H9 (cell line): ENCODE data around the gene VASH1. TPM values are rescaled to one million over a fixed set of nuclear protein-coding genes. Genes with fewer than 3 reads are reported as not detected.
A peak's percentile ranks its signal among the peaks of the same experiment; 100 is the strongest.

Source experiments
- DNase-seq: peaks from one replicate; pipeline ENCODE4 v3.0.0-alpha.2; 2017
- H2AFZ ChIP-seq: one replicate; pipeline ENCODE4 v1.6.1; 2013; ENCODE audit warnings: mild to moderate bottlenecking, low read length, control low read depth, moderate library complexity
- H2AK5ac ChIP-seq: 2 replicates; pipeline ENCODE4 v1.6.1; 2013; ENCODE audit warnings: low read length, control low read depth, mixed read lengths; ENCODE audit not compliant: insufficient read length
- H2BK120ac ChIP-seq: one replicate; pipeline ENCODE4 v1.6.1; 2013; ENCODE audit warnings: low read depth, mild to moderate bottlenecking, low read length, control low read depth, inconsistent platforms; ENCODE audit not compliant: poor library complexity, severe bottlenecking
- H2BK12ac ChIP-seq: 2 replicates; pipeline ENCODE4 v1.6.1; 2013; ENCODE audit warnings: low read length, control low read depth, mixed read lengths, low read depth; ENCODE audit not compliant: insufficient read length
- H2BK15ac ChIP-seq: 2 replicates; pipeline ENCODE4 v1.6.1; 2013; ENCODE audit warnings: low read depth, low read length, control low read depth
- H2BK20ac ChIP-seq: one replicate; pipeline ENCODE4 v1.6.1; 2013; ENCODE audit warnings: low read depth, mild to moderate bottlenecking, low read length, control low read depth, inconsistent platforms; ENCODE audit not compliant: poor library complexity, severe bottlenecking
- H2BK5ac ChIP-seq: 2 replicates; pipeline ENCODE4 v1.6.1; 2013; ENCODE audit warnings: low read length, control low read depth, mixed read lengths; ENCODE audit not compliant: insufficient read length
- H3K14ac ChIP-seq: 2 replicates; pipeline ENCODE4 v1.6.1; 2013; ENCODE audit warnings: low read length, control low read depth; ENCODE audit not compliant: insufficient read depth
- H3K18ac ChIP-seq: 2 replicates; pipeline ENCODE4 v1.6.1; 2013; ENCODE audit warnings: low read depth, mild to moderate bottlenecking, mixed read lengths, low read length, control low read depth; ENCODE audit not compliant: insufficient read length
- H3K23ac ChIP-seq: 2 replicates; pipeline ENCODE4 v1.6.1; 2013; ENCODE audit warnings: low read length, control low read depth, mixed read lengths, low read depth; ENCODE audit not compliant: insufficient read length
- H3K23me2 ChIP-seq: 2 replicates; pipeline ENCODE4 v1.6.1; 2013; ENCODE audit warnings: low read depth, mild to moderate bottlenecking, mixed read lengths, low read length, control low read depth; ENCODE audit not compliant: insufficient read length, poor library complexity, severe bottlenecking
- H3K27ac ChIP-seq: 2 replicates; pipeline ENCODE4 v1.5.1; 2013; ENCODE audit warnings: low read length, control low read depth, mixed read lengths, low read depth; ENCODE audit not compliant: insufficient read length
- H3K27me3 ChIP-seq: 2 replicates; pipeline ENCODE4 v1.6.1; 2013; ENCODE audit warnings: low read length, control low read depth, inconsistent platforms; ENCODE audit not compliant: insufficient read depth
- H3K4ac ChIP-seq: 2 replicates; pipeline ENCODE4 v1.6.1; 2013; ENCODE audit warnings: low read depth, mild to moderate bottlenecking, control low read depth, inconsistent platforms, low read length, moderate library complexity
- H3K4me1 ChIP-seq: 2 replicates; pipeline ENCODE4 v1.6.1; 2013; ENCODE audit warnings: low read length, control low read depth, inconsistent platforms; ENCODE audit not compliant: insufficient read depth
- H3K4me2 ChIP-seq: 2 replicates; pipeline ENCODE4 v1.6.1; 2013; ENCODE audit warnings: low read length, control low read depth, mixed read lengths; ENCODE audit not compliant: insufficient read length, insufficient read depth
- H3K56ac ChIP-seq: 2 replicates; pipeline ENCODE4 v1.6.1; 2013; ENCODE audit warnings: low read depth, mild to moderate bottlenecking, mixed read lengths, low read length, control low read depth; ENCODE audit not compliant: insufficient read length
- H3K79me1 ChIP-seq: 2 replicates; pipeline ENCODE4 v1.6.1; 2013; ENCODE audit warnings: low read depth, mild to moderate bottlenecking, moderate library complexity, low read length, control low read depth, inconsistent platforms; ENCODE audit not compliant: insufficient read depth, poor library complexity, severe bottlenecking
- H3K79me2 ChIP-seq: 2 replicates; pipeline ENCODE4 v1.6.1; 2013; ENCODE audit warnings: low read length, control low read depth, inconsistent platforms; ENCODE audit not compliant: insufficient read depth
- H3K9ac ChIP-seq: 2 replicates; pipeline ENCODE4 v1.6.1; 2013; ENCODE audit warnings: low read length, control low read depth, mixed read lengths; ENCODE audit not compliant: insufficient read length; ENCODE audit errors: extremely low read depth
- H3K9me3 ChIP-seq: one replicate; pipeline ENCODE4 v1.6.1; 2013; ENCODE audit warnings: low read depth, low read length, inconsistent platforms; ENCODE audit not compliant: control insufficient read depth
- H3T11ph ChIP-seq: one replicate; pipeline ENCODE4 v1.6.1; 2013; ENCODE audit warnings: mild to moderate bottlenecking, low read length, control low read depth, inconsistent platforms
- H4K20me1 ChIP-seq: one replicate; pipeline ENCODE4 v1.6.1; 2013; ENCODE audit not compliant: control insufficient read depth, insufficient read length, insufficient read depth
- H4K5ac ChIP-seq: 2 replicates; pipeline ENCODE4 v1.6.1; 2013; ENCODE audit warnings: low read depth, mild to moderate bottlenecking, mixed read lengths, low read length, control low read depth; ENCODE audit not compliant: insufficient read length
- H4K8ac ChIP-seq: replicated peaks from 2 replicates; pipeline ENCODE4 v1.6.1; 2013; ENCODE audit warnings: low read length, control low read depth, mixed read lengths, low read depth; ENCODE audit not compliant: insufficient read length
- H4K91ac ChIP-seq: 2 replicates; pipeline ENCODE4 v1.6.1; 2013; ENCODE audit warnings: low read depth, mild to moderate bottlenecking, moderate library complexity, mixed read lengths, low read length, control low read depth; ENCODE audit not compliant: insufficient read length
- H3K27ac Mint-ChIP-seq, 3 experiments: 2 replicates in 2 of 3; 3 replicates in 1 of 3; pipeline ENCODE4 v1.8.0; 2020 to 2021; ENCODE audit warnings: mixed read lengths in 3 of 3, mild to moderate bottlenecking in 1 of 3, moderate library complexity in 1 of 3
- H3K27me3 Mint-ChIP-seq: 2 replicates; pipeline ENCODE4 v1.8.0; 2021; ENCODE audit warnings: low read depth, mild to moderate bottlenecking, moderate library complexity, mixed read lengths
- H3K36me3 Mint-ChIP-seq, 3 experiments: 2 replicates in 2 of 3; 3 replicates in 1 of 3; pipeline ENCODE4 v1.8.0; 2020 to 2021; ENCODE audit warnings: low read depth in 3 of 3, mixed read lengths in 3 of 3; ENCODE audit not compliant: insufficient read depth in 1 of 3
- H3K4me1 Mint-ChIP-seq, 2 experiments: 2 replicates each; pipeline ENCODE4 v1.8.0; 2020; ENCODE audit warnings: mixed read lengths in 2 of 2
- H3K4me3 Mint-ChIP-seq, 2 experiments: 2 replicates in 1 of 2; 3 replicates in 1 of 2; pipeline ENCODE4 v1.8.0; 2020 to 2021; ENCODE audit warnings: mild to moderate bottlenecking in 2 of 2, mixed read lengths in 2 of 2, moderate library complexity in 1 of 2
- H3K9me3 Mint-ChIP-seq, 2 experiments: 2 replicates in 1 of 2; 3 replicates in 1 of 2; pipeline ENCODE4 v1.8.0; 2020; ENCODE audit warnings: mild to moderate bottlenecking in 2 of 2, mixed read lengths in 2 of 2, moderate library complexity in 1 of 2
- WGBS: extraction: QIAGEN DNeasy Blood & Tissue Kit; methylation state at CpG from one replicate; pipeline ENCODE4 v1.1.7; 2013; ENCODE audit warnings: missing lambda C conversion rate, low lambda C conversion rate, mixed read lengths; ENCODE audit not compliant: insufficient read length; ENCODE audit errors: extremely low coverage; 5-methylcytosine and 5-hydroxymethylcytosine counted together
- long read RNA-seq: library from polyadenylated mRNA; unstranded; transcript quantifications from one replicate; pipeline ENCODE4 v2.0.0, GENCODE V29; 2020
- total RNA-seq: library from RNA; stranded (reverse); gene quantifications from 2 replicates; pipeline ENCODE4 v1.2.1, GENCODE V29; 2021
- TF ChIP-seq, protein P1 (sequence below): fragments of 200-600 bp; sonication (generic); conservative IDR thresholded peaks from 3 replicates; pipeline ENCODE4 v1.8.0; 2021; ENCODE audit warnings: antibody characterized with exemption, mild to moderate bottlenecking

VASH1 gene
- 5.8 and 6.2 TPM in 2 replicates for total RNA-seq
- long read RNA-seq, partial matches to known transcripts: 0 of 8 reads
- long read RNA-seq, other reads (novel, unspliced or antisense): 8 of 8 reads

DNA sequence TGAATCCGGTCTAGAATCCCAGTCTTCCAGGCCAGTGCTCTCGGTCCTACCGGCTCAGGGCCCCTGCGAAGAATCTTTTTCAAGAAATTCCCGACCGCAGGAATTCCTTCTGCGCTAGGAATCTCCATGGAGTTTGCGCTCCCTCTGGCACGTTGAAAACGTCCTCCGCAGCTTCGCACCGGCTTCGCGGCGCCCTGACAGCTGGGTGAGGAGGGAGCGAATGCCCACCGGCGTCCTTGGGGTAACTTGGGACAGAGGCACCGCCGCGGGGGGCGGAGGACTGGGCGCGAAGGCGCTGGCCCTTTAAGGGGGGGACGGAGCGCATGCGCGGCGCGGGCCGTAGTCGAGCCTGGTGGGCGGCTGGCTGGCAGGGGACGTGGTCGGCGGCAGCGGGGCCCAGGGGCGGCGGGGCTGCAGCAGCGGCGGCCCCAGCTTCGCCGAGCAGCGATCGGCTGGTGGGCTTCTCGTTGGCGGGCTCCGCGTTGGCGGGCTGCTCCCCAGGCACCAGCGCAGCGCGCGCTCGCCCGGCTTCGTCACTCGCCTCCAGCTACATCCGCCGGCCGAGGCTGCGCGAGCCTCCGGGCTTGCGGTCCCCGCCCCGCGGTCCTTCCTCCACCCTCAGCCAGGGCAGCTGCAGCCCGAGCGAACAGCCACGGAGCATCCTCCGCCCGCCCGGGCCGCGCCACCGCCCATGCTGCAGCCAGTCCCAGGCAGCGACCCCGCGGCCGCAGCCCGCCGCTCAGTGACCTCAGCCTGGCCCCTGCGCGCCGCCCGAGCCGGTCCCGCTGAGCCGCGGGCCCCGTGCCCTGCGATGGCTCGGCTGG lies at the start of gene VASH1:
VASH1 (plus strand) TSS at position 333 of the 824 bp plus-strand sequence. CDS start 1,354 bp downstream, outside the sequence.
- H3K27ac ChIP-seq: no peak within 1 kb of the TSS
- H3K27me3 Mint-ChIP-seq: peaks cover 80% of the 10 kb centered on the region

More for the DNA sequence above, at the start of gene VASH1:
- no peaks in the 10 kb centered on the region for H3K79me1 ChIP-seq
- no peak within 1 kb of the TSS for H2AK5ac ChIP-seq
- H3K23me2 ChIP-seq: peaks cover 14% of the 10 kb centered on the region
- H2BK15ac ChIP-seq: no peak within 1 kb of the TSS
- H3K4ac ChIP-seq: no peak within 1 kb of the TSS
- H3K9me3 ChIP-seq: no peaks in the 10 kb centered on the region
- no peak within 1 kb of the TSS for H3K18ac ChIP-seq
- no peaks in the 10 kb centered on the region for H4K20me1 ChIP-seq
- no peak within 1 kb of the TSS for H3K9ac ChIP-seq
- H2AFZ ChIP-seq: no peak within 1 kb of the TSS
- Mint-ChIP-seq H3K36me3 (peaks cover 0 to 3% (median 0%) of the 10 kb centered on the region in 3 experiments; a peak in 3 of 7 replicates), H3K4me3 (peak within 1 kb of the TSS; percentile 72 to 88), H3K4me1 (peaks cover 11 to 14% of the 10 kb centered on the region in 2 experiments), H3K9me3 (no peaks in the 10 kb centered on the region; a peak in 1 of 5 replicates), H3K27ac (peak within 1 kb of the TSS in 1 of 3 experiments; percentile 35; a peak in 1 of 7 replicates)
- H4K8ac ChIP-seq: no peak within 1 kb of the TSS
- no peak within 1 kb of the TSS for H3K56ac ChIP-seq
- H2BK20ac ChIP-seq: no peak within 1 kb of the TSS
- peaks cover 26% of the 10 kb centered on the region for H3K27me3 ChIP-seq
- no peak within 1 kb of the TSS for H2BK5ac ChIP-seq
- no peak within 1 kb of the TSS for H3K23ac ChIP-seq
- peak within 1 kb of the TSS; percentile 39 for H3K4me2 ChIP-seq
- peak; percentile 65 for DNase-seq
- H4K5ac ChIP-seq: no peak within 1 kb of the TSS
- H2BK120ac ChIP-seq: no peak within 1 kb of the TSS
- no peaks in the 10 kb centered on the region for H3K79me2 ChIP-seq
- TF ChIP-seq, protein P1, sequence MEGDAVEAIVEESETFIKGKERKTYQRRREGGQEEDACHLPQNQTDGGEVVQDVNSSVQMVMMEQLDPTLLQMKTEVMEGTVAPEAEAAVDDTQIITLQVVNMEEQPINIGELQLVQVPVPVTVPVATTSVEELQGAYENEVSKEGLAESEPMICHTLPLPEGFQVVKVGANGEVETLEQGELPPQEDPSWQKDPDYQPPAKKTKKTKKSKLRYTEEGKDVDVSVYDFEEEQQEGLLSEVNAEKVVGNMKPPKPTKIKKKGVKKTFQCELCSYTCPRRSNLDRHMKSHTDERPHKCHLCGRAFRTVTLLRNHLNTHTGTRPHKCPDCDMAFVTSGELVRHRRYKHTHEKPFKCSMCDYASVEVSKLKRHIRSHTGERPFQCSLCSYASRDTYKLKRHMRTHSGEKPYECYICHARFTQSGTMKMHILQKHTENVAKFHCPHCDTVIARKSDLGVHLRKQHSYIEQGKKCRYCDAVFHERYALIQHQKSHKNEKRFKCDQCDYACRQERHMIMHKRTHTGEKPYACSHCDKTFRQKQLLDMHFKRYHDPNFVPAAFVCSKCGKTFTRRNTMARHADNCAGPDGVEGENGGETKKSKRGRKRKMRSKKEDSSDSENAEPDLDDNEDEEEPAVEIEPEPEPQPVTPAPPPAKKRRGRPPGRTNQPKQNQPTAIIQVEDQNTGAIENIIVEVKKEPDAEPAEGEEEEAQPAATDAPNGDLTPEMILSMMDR: no peak
- no peak within 1 kb of the TSS for H3T11ph ChIP-seq
- peak within 1 kb of the TSS; percentile 70 for H3K14ac ChIP-seq
- WGBS: no CpG with 5 or more reads among the region's 96 CpGs
- H3K4me1 ChIP-seq: no peaks in the 10 kb centered on the region
- no peak within 1 kb of the TSS for H4K91ac ChIP-seq
- H2BK12ac ChIP-seq: no peak within 1 kb of the TSS
